AG04450 (cell line): ENCODE data around the gene ZMYM2. TPM values are rescaled to one million over a fixed set of nuclear protein-coding genes. Genes with fewer than 3 reads are reported as not detected.
A peak's percentile ranks its signal among the peaks of the same experiment; 100 is the strongest.

Experiments
- CTCF ChIA-PET: fragments of 300-600, 350-600 bp; formaldehyde crosslinking; extraction: SDS; loops from one replicate; lab custom pipeline; 2022; ENCODE audit warnings: antibody characterized with exemption, inconsistent platforms; lab: Charles Lee
- POLR2A ChIA-PET: fragments of 350-600 bp; formaldehyde crosslinking; extraction: SDS; loops from one replicate; lab custom pipeline; 2021; ENCODE audit warnings: antibody characterized with exemption, inconsistent platforms; lab: Yijun Ruan, JAX
- DNase-seq: peaks from one replicate; pipeline ENCODE4 v3.0.0-alpha.2; 2011; ENCODE audit warnings: low read depth, low spot score
- H3K27ac ChIP-seq: one replicate; pipeline ENCODE4 v1.5.1; 2012; ENCODE audit warnings: low read depth, low read length, control low read depth
- H3K27me3 ChIP-seq: one replicate; pipeline ENCODE4 v1.6.0; 2012; ENCODE audit warnings: low read length; ENCODE audit not compliant: control insufficient read depth, insufficient read depth
- H3K4me3 ChIP-seq: 2 replicates; pipeline ENCODE4 v1.5.1; 2011; ENCODE audit warnings: mild to moderate bottlenecking, low read depth, low read length, control low read depth
- H3K9me3 ChIP-seq: 2 replicates; pipeline ENCODE4 v1.5.1; 2012; ENCODE audit warnings: low read length; ENCODE audit not compliant: control insufficient read depth, insufficient read depth
- polyA plus RNA-seq: library from polyadenylated mRNA; depleted of rRNA; stranded (reverse); fragments of >200 nt; gene quantifications from 2 replicates; pipeline ENCODE4 v1.2.3, GENCODE V29; 2011; rRNA removed
- TF ChIP-seq, protein P1 (sequence below): IDR thresholded peaks from 2 replicates; pipeline ENCODE4 v1.5.1; 2011; ENCODE audit warnings: low read depth, low read length, control low read depth, inconsistent platforms

ZMYM2 gene
- polyA plus RNA-seq, 1 experiment = 46.1 TPM

GRCh38 chr13:20134732-20135131 lies 176.2 kb downstream of the ZMYM2 start:
- Histone ChIP-seq H3K27me3 (peaks cover 9% of the 10 kb centered on the region), H3K4me3 (no peak overlapping the region), H3K9me3 (no peaks in the 10 kb centered on the region), H3K27ac (no peak overlapping the region)
- POLR2A ChIA-PET = no interaction called here
- DNase-seq = no peak
- TF ChIP-seq, protein P1, sequence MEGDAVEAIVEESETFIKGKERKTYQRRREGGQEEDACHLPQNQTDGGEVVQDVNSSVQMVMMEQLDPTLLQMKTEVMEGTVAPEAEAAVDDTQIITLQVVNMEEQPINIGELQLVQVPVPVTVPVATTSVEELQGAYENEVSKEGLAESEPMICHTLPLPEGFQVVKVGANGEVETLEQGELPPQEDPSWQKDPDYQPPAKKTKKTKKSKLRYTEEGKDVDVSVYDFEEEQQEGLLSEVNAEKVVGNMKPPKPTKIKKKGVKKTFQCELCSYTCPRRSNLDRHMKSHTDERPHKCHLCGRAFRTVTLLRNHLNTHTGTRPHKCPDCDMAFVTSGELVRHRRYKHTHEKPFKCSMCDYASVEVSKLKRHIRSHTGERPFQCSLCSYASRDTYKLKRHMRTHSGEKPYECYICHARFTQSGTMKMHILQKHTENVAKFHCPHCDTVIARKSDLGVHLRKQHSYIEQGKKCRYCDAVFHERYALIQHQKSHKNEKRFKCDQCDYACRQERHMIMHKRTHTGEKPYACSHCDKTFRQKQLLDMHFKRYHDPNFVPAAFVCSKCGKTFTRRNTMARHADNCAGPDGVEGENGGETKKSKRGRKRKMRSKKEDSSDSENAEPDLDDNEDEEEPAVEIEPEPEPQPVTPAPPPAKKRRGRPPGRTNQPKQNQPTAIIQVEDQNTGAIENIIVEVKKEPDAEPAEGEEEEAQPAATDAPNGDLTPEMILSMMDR = no peak
- CTCF ChIA-PET = no interaction called here

DNA sequence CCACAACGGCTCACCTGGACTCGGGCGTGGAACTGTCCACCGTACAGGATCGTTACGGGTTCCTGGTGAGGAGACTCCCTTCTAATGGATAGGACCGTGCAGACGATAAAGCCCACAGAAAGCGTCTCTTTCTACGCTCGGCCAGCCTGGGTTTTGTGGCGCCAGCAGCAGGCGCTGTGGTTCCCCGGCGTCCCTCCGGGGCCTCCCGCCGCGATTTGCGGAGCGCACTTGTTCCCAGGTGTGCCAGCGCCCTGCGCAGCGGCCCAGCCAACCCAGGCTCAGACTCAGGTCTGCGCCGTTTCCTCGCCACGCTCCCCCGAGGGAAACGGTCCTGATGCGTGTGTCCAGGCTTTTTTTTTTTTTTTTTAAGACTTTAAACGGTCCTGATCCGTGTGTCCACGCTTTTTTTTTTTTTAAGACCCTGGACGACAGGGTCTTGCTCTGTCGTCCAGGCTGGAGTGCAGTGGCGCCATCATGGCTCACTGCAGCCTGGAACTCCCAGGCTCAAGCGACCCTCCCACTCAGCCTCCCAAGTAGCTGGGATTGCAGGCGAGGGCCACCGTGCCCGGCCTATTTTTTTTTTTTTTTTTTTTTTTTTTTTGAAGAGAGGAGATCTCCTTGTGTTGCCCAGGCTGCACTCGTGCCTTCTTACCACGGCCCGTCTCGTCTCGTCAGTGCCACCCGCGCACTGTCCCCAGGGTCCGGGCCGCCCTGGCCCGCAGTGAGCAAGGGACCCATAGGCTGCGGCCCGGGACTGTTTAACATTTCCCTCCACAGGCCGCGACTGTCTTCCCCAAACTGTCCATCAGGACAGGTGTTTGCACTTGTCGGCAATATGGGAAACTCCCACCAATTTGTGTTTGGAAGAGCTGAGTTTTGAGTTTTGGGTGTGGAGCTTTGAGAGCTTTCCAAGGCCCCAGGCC lies 178.5 kb downstream of the ZMYM2 start:
- no peak for DNase-seq
- ChIA-PET CTCF (interaction anchor here (0.7 to 1.0 kb wide), 2 partner anchors 12 to 42 kb away, joined by 3 to 4 read pairs; no protein-coding TSS in a partner anchor), POLR2A (no interaction called here)
- TF ChIP-seq, protein P1 = peak; percentile 64
- H3K9me3 ChIP-seq = no peaks in the 10 kb centered on the region
- H3K27ac ChIP-seq = no peak overlapping the region
- H3K4me3 ChIP-seq = peak overlapping the region; percentile 23; the same call in 1 of the 2 replicates
- peaks cover 19% of the 10 kb centered on the region for H3K27me3 ChIP-seq

DNA sequence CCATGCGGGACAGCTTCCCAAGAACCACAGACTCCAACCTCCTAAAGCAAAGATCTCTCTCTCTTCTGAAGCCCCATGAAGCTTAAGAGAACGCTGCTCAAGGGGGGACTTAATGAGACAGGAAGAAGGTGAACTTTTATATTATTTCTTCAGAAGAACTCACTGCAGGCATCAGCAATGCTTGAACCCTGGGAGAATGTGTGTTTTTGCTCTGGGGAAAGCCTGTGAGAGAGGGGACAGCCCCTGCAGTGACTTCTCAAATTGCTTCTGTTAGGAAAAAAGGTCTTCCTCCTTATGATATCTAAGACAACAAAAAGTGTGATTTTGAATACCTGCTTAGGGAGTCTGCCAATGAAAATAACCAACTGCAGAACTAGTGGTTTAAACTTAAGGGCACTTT lies 179.3 kb downstream of the ZMYM2 start:
- TF ChIP-seq, protein P1 = no peak
- DNase-seq = no peak
- Histone ChIP-seq H3K4me3 (no peak overlapping the region), H3K9me3 (peaks cover 4% of the 10 kb centered on the region; the same call in 1 of the 2 replicates), H3K27me3 (peaks cover 22% of the 10 kb centered on the region), H3K27ac (no peak overlapping the region)
- ChIA-PET POLR2A (no interaction called here), CTCF (interaction anchor here (0.7 to 1.4 kb wide), 3 partner anchors 13 to 152 kb away, joined by 3 to 4 read pairs (median 3); no protein-coding TSS in a partner anchor)

DNA sequence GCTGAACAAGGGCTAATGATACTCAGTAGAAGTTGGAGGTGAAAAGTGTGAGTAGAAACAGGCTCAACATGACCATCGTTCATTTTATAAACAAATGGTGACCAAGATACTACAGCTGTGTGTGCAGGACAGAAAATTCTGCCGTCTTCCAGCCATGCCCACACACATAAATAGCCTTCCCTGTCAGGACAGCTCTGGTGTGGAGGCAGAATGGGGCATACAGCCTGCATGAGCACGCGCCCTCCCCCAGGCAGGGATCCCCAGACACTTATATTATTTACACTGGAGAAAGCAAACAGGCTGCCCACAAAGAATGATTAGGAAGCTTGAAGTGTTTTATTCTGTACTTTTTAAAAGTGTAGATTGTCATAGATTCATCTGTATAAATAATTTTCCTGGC lies 182.0 kb downstream of the ZMYM2 start:
- H3K27me3 ChIP-seq = peaks cover 37% of the 10 kb centered on the region
- H3K4me3 ChIP-seq = no peak overlapping the region
- no peak overlapping the region for H3K27ac ChIP-seq
- CTCF ChIA-PET = no interaction called here
- TF ChIP-seq, protein P1 = no peak
- POLR2A ChIA-PET = no interaction called here
- peaks cover 9% of the 10 kb centered on the region; the same call in 1 of the 2 replicates for H3K9me3 ChIP-seq
- no peak for DNase-seq

Other genes starting within 250 kb of the ZMYM2 start
- gene PSPC1, start 175.8 kb upstream of the ZMYM2 start, polyA plus RNA-seq = 35.6 and 42.9 TPM in 2 replicates
- gene ZMYM5, start 95.1 kb upstream of the ZMYM2 start, polyA plus RNA-seq = 9.9 and 15.3 TPM in 2 replicates
- gene GJA3, start 202.3 kb downstream of the ZMYM2 start, polyA plus RNA-seq = 2.4 and 2.7 TPM in 2 replicates
- gene GJB2, start 234.2 kb downstream of the ZMYM2 start, polyA plus RNA-seq = 2.8 and 3.0 TPM in 2 replicates